Measurements from ENCODE around the gene ATXN1. TPM values are rescaled to one million over a fixed set of nuclear protein-coding genes. Genes with fewer than 3 reads are reported as not detected.
A peak's percentile ranks its signal among the peaks of the same experiment; 100 is the strongest.
"Not testable (repeated sequence)": the region's sequence is repeated elsewhere in the genome, so short reads cannot be mapped to it uniquely, and the experiment has no call there.

ATXN1 gene
- polyA plus RNA-seq, 2 of the 4 experiments (the other 2 are of a cell fraction), result 2.9 to 8.3 TPM

DNA sequence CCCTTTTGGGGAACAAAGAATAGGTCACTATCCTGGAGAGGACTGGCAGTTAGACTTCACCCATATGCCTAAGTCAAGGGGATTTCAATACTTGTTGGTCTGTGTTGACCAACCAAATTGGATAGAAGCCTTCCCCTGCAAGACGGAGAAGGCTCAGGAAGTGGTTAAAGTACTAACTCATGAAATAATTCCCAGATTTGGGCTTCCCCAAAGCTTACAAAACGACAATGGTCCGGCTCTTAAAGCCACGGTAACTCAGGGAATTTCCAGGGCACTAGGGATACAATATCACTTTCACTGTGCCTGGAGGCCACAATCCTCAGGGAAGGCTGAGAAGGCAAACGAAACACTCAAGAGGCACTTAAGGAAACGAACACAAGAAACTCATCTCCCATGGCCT is 299.8 kb downstream of the ATXN1 start:
- Histone ChIP-seq H3K4me1 (no peaks in the 10 kb centered on the region), H3K27ac (no peak overlapping the region), H3K9me3 (no peaks in the 10 kb centered on the region), H3K4me2 (no peak overlapping the region), H3K4me3 (no peak overlapping the region)
- FAIRE-seq (no peak), DNase-seq (ENCODE audit: low read depth in 1 of 2, low spot score in 1 of 2) (no peak), ATAC-seq (no peak)
- WGBS (ENCODE audit: missing lambda C conversion rate), result 77% methylated on average over 6 of the region's 6 CpGs
- TF ChIP-seq FOXS1 (CRISPR knock-in tag; IDR thresholded peaks at IDR 0.05) (no peak), PHF8 (IDR thresholded peaks at IDR 0.05; ENCODE audit: borderline replicate concordance, low read depth) (no peak), MYC (IDR thresholded peaks at IDR 0.05; ENCODE audit: borderline replicate concordance, low read length) (no peak), HES2 (IDR thresholded peaks at IDR 0.05) (no peak)
- ChIA-PET POLR2A (no interaction called here), CTCF (no interaction called here)

- FAIRE-seq; H3K4me1 ChIP-seq; DNase-seq (ENCODE audit: low read depth in 1 of 2, low spot score in 1 of 2); H3K4me2 ChIP-seq; ATAC-seq; H3K4me3 ChIP-seq; POLR2A ChIA-PET; CTCF ChIA-PET; H3K9me3 ChIP-seq; H3K27ac ChIP-seq: not testable (repeated sequence)
- 84% methylated on average over 5 of the region's 5 CpGs for WGBS (ENCODE audit: missing lambda C conversion rate)
Measured at GRCh38 chr6:16459472-16459871, 301.8 kb downstream of the ATXN1 start.

DNA sequence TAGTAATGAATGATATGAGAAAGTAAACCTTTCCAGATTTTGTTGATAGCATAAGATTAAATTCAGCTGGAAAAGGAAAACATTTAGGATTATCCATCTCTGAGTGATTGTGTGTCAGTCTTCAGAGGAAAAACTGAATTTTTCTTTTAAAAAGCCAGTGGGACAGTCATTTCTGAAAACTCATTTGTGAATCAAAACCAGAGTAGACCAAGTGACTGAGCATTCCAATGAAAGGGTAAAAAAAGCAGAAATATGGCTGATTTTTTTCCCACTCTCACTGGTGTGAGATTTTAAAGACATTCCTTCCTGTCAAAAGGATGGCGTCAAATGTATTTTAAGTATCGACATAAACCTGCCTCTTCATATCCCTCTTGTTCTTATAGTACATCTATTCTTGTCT is 308.9 kb downstream of the ATXN1 start:
- no peak overlapping the region for H3K4me3 ChIP-seq
- FAIRE-seq, result no peak
- H3K4me1 ChIP-seq, result peaks cover 10% of the 10 kb centered on the region; the same call in 2 of the 3 replicates
- no peak overlapping the region for H3K4me2 ChIP-seq
- H3K27ac ChIP-seq, result no peak overlapping the region
- 99% methylated on average over 2 of the region's 2 CpGs for WGBS (ENCODE audit: missing lambda C conversion rate)
- CTCF ChIA-PET, result no interaction called here
- no peaks in the 10 kb centered on the region for H3K9me3 ChIP-seq
- ATAC-seq, result no peak
- TF ChIP-seq MAX (IDR thresholded peaks at IDR 0.05), result no peak
- TF ChIP-seq RAD21 (conservative IDR thresholded peaks at IDR 0.05 in 1 of 2, IDR thresholded peaks at IDR 0.05 in 1 of 2), result no peak
- no peak for TF ChIP-seq CHD2 (IDR thresholded peaks at IDR 0.05; ENCODE audit: low read length, partially characterized antibody)
- TF ChIP-seq PBX3 (IDR thresholded peaks at IDR 0.05), result no peak
- no peak for TF ChIP-seq ESRRA (IDR thresholded peaks at IDR 0.05; ENCODE audit: borderline replicate concordance, low read length)
- no peak for TF ChIP-seq EP300 (IDR thresholded peaks at IDR 0.05)
- TF ChIP-seq FOSL2 (IDR thresholded peaks at IDR 0.05), result no peak
- no peak for TF ChIP-seq FOSL2 (CRISPR knock-in tag; IDR thresholded peaks at IDR 0.05)
- POLR2A ChIA-PET, result no interaction called here
- no peak for DNase-seq (ENCODE audit: low read depth in 1 of 2, low spot score in 1 of 2)

- no peaks in the 10 kb centered on the region for H3K9me3 ChIP-seq
- ATAC-seq, result no peak
- TF ChIP-seq RAD21 (conservative IDR thresholded peaks at IDR 0.05 in 1 of 2, IDR thresholded peaks at IDR 0.05 in 1 of 2), result no peak
- DNase-seq (ENCODE audit: low read depth in 1 of 2, low spot score in 1 of 2), result no peak
- H3K27ac ChIP-seq, result no peak overlapping the region
- peak overlapping the region; percentile 25; the same call in 1 of the 3 replicates for H3K4me2 ChIP-seq
- H3K4me1 ChIP-seq, result peaks cover 10% of the 10 kb centered on the region; the same call in 2 of the 3 replicates
- CTCF ChIA-PET, result no interaction called here
- POLR2A ChIA-PET, result no interaction called here
- no peak for FAIRE-seq
- WGBS (ENCODE audit: missing lambda C conversion rate), result 58% methylated on average over 7 of the region's 7 CpGs
- H3K4me3 ChIP-seq, result no peak overlapping the region
Measured at GRCh38 chr6:16450821-16451220, 310.4 kb downstream of the ATXN1 start.

DNA sequence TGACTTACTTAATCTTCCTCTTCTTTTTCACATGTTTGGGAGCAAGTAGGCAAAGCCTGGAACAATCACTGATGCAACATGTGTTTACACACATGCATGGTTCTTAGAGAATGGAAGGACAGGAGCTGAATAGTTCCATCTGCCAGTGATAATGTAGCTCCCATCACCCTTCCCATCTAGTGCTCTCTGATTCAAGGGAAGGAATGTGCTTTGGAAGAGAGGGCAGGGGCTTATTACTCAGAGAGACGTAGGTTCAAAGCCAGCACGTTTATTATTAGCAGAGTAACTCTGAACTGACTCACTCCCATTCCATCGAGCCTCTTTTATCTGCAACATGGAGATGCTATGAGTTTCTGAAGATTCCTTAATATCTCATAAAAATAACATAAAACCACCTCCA is 311.0 kb downstream of the ATXN1 start:
- WGBS (ENCODE audit: missing lambda C conversion rate), result 14% methylated on average over 3 of the region's 3 CpGs
- FAIRE-seq, result no peak
- H3K27ac ChIP-seq, result no peak overlapping the region
- TF ChIP-seq PBX3 (IDR thresholded peaks at IDR 0.05) (no peak), JUNB (IDR thresholded peaks at IDR 0.05) (no peak), CBX8 (IDR thresholded peaks at IDR 0.05) (no peak), POLR2A (IDR thresholded peaks at IDR 0.05; ENCODE audit: low read length) (no peak), REST (IDR thresholded peaks at IDR 0.05) (no peak), RCOR1 (IDR thresholded peaks at IDR 0.05; ENCODE audit: low read depth, low read length) (no peak), HOXA7 (CRISPR knock-in tag; IDR thresholded peaks at IDR 0.05) (no peak), RARB (CRISPR knock-in tag; IDR thresholded peaks at IDR 0.05) (no peak), E2F6 (IDR thresholded peaks at IDR 0.05; ENCODE audit: borderline replicate concordance, low read depth) (no peak), EP300 (IDR thresholded peaks at IDR 0.05) (no peak)

More for the DNA sequence above, 311.0 kb downstream of the ATXN1 start:
- ChIA-PET POLR2A (no interaction called here), CTCF (no interaction called here)
- Histone ChIP-seq H3K4me3 (no peak overlapping the region), H3K4me2 (0 out of 3 replicates have a peak overlapping the region, but pooled peaks have one; percentile 25), H3K4me1 (peaks cover 10% of the 10 kb centered on the region; the same call in 2 of the 3 replicates), H3K9me3 (no peaks in the 10 kb centered on the region)
- DNase-seq (ENCODE audit: low read depth in 1 of 2, low spot score in 1 of 2) (peak in 1 of 2 experiments; percentile 8), ATAC-seq (peak in 1 of 2 experiments; percentile 51; a peak in 2 of 6 replicates)
